Endothelial cell of umbilical vein (primary cell): Measurements from ENCODE around the gene TFDP2. TPM values are rescaled to one million over a fixed set of nuclear protein-coding genes. Genes with fewer than 3 reads are reported as not detected.

Experiments used
- BruUV-seq: library from RNA; stranded (reverse); fragments of 400-500 nt; replicated peaks from 2 replicates; lab custom pipeline; 2021; lab: Mats Ljungman, UMichigan
- CTCF ChIA-PET: fragments of 300-600, 350-600 bp; sonication (Branson Sonifier 250); formaldehyde crosslinking; loops from one replicate; lab custom pipeline; 2021; ENCODE audit warnings: antibody characterized with exemption, inconsistent platforms; lab: Charles Lee
- POLR2A ChIA-PET: fragments of 300-600, 350-600 bp; sonication (Branson Sonifier 250); formaldehyde crosslinking; loops from one replicate; lab custom pipeline; 2021; ENCODE audit warnings: antibody characterized with exemption, inconsistent platforms; lab: Charles Lee
- DNase-seq: peaks from one replicate; pipeline ENCODE4 v3.0.0-alpha.2; 2011; ENCODE audit warnings: low read depth, low spot score
- FAIRE-seq: peaks from 2 replicates; lab custom pipeline; 2011; peaks lifted over from hg19 to GRCh38; lab: Jason Lieb, UNC
- H2AFZ ChIP-seq: 2 replicates; pipeline ENCODE4 v1.6.0; 2012; ENCODE audit warnings: low read depth, low read length, control low read depth, inconsistent platforms
- H3K27ac ChIP-seq: 2 replicates; pipeline ENCODE4 v1.5.1; 2011; ENCODE audit warnings: low read depth, mild to moderate bottlenecking, control low read depth, low read length, moderate library complexity; ENCODE audit not compliant: insufficient read depth
- H3K27me3 ChIP-seq, 2 experiments: 2 replicates each; pipeline versions ENCODE4 v1.6.0 to v1.6.1; 2011; ENCODE audit warnings: low read length in 2 of 2, mixed read lengths in 1 of 2; ENCODE audit not compliant: control insufficient read depth in 2 of 2, insufficient read depth in 2 of 2
- H3K36me3 ChIP-seq, 2 experiments: 2 replicates in 1 of 2; 3 replicates in 1 of 2; pipeline ENCODE4 v1.5.1; 2011; ENCODE audit warnings: low read length in 2 of 2, mild to moderate bottlenecking in 1 of 2, moderate library complexity in 1 of 2; ENCODE audit not compliant: control insufficient read depth in 2 of 2, insufficient read depth in 2 of 2; ENCODE audit errors: extremely low read depth in 1 of 2
- H3K4me1 ChIP-seq: 3 replicates; pipeline ENCODE4 v1.5.1; 2011; ENCODE audit warnings: mild to moderate bottlenecking, low read length; ENCODE audit not compliant: control insufficient read depth, insufficient read depth; ENCODE audit errors: extremely low read depth
- H3K4me2 ChIP-seq: 2 replicates; pipeline ENCODE4 v1.6.1; 2011; ENCODE audit warnings: low read length, control low read depth, mixed read lengths; ENCODE audit not compliant: insufficient read depth
- H3K4me3 ChIP-seq, 3 experiments: fragments of 200-600 bp in 1 of 3; sonication (generic), shearing (Covaris generic) in 1 of 3; replicated peaks in 1 of 3; 2 replicates each; pipeline ENCODE4 v1.5.1; 2011 to 2016; ENCODE audit warnings: control low read depth in 3 of 3, low read length in 3 of 3, mild to moderate bottlenecking in 2 of 3, inconsistent platforms in 1 of 3, low read depth in 1 of 3, moderate library complexity in 1 of 3; ENCODE audit not compliant: insufficient read depth in 1 of 3
- H3K79me2 ChIP-seq: 2 replicates; pipeline ENCODE4 v1.6.0; 2012; ENCODE audit warnings: low read length, inconsistent platforms; ENCODE audit not compliant: control insufficient read depth, insufficient read depth
- H3K9ac ChIP-seq: replicated peaks from 2 replicates; pipeline ENCODE3; 2011; ENCODE audit warnings: low read length, control low read depth; ENCODE audit not compliant: insufficient read depth; ENCODE audit errors: extremely low read depth
- H3K9me1 ChIP-seq: replicated peaks from 3 replicates; pipeline ENCODE4 v1.6.0; 2011; ENCODE audit warnings: mild to moderate bottlenecking, low read length; ENCODE audit not compliant: control insufficient read depth, insufficient read depth; ENCODE audit errors: extremely low read depth
- H3K9me3 ChIP-seq: replicated peaks from 2 replicates; pipeline ENCODE4 v1.5.1; 2012; ENCODE audit warnings: low read length, inconsistent platforms; ENCODE audit not compliant: control insufficient read depth, insufficient read depth
- H4K20me1 ChIP-seq: replicated peaks from 2 replicates; pipeline ENCODE3; 2011; ENCODE audit warnings: mild to moderate bottlenecking, low read length; ENCODE audit not compliant: control insufficient read depth, insufficient read depth; ENCODE audit errors: extremely low read depth
- CTCF ChIP-seq, 2 donors: IDR thresholded peaks; 1 replicate in 1 of 2; 2 replicates in 1 of 2; pipeline ENCODE4 v1.5.1; 2011; ENCODE audit warnings: low read length in 2 of 2, mild to moderate bottlenecking in 2 of 2, moderate library complexity in 2 of 2, control low read depth in 1 of 2, inconsistent platforms in 1 of 2, low read depth in 1 of 2; ENCODE audit not compliant: insufficient read depth in 1 of 2; ENCODE audit errors: extremely low read depth in 1 of 2
- EZH2 ChIP-seq: IDR thresholded peaks from 2 replicates; pipeline ENCODE4 v1.6.1; 2012; ENCODE audit warnings: borderline replicate concordance, low read depth, mild to moderate bottlenecking, moderate library complexity, low read length, inconsistent platforms; ENCODE audit not compliant: severe bottlenecking
- GATA2 ChIP-seq: IDR thresholded peaks from 2 replicates; pipeline ENCODE4 v1.7.0; 2011; ENCODE audit warnings: low read depth, mild to moderate bottlenecking, moderate library complexity, mixed read lengths, low read length; ENCODE audit not compliant: insufficient read length, insufficient read depth
- JUN ChIP-seq: IDR thresholded peaks from 2 replicates; pipeline ENCODE4 v1.6.1; 2011; ENCODE audit warnings: borderline replicate concordance, low read depth; ENCODE audit not compliant: insufficient read length, insufficient read depth
- MYC ChIP-seq: IDR thresholded peaks from one replicate; pipeline ENCODE4 v1.6.1; 2011; ENCODE audit warnings: mild to moderate bottlenecking, low read depth, low read length
- POLR2A ChIP-seq: IDR thresholded peaks from 2 replicates; pipeline ENCODE4 v1.6.1; 2012; ENCODE audit warnings: low read depth, mild to moderate bottlenecking, control low read depth, low read length
- POLR2AphosphoS5 ChIP-seq: IDR thresholded peaks from 2 replicates; pipeline ENCODE4 v1.6.1; 2012; ENCODE audit warnings: low read depth, mild to moderate bottlenecking, control low read depth, low read length, moderate library complexity; ENCODE audit not compliant: insufficient read depth
- dilution Hi-C: fragments of 300-500 bp; cut with MboI; formaldehyde crosslinking; loops from one replicate; pipeline ENCODE4 v1.15.0; 2019; ENCODE audit warnings: low sequenced_read_pairs; ENCODE audit not compliant: extremely low pct_ligation_motif_present
- intact Hi-C: fragments of 100-400 bp; cut with micrococcal nuclease; formaldehyde crosslinking; loops from one replicate; pipeline ENCODE4 v1.10.0; 2022
- polyA plus RNA-seq, 4 experiments: library from polyadenylated mRNA; depleted of rRNA in 3 of 4; stranded (reverse) in 3 of 4; unstranded in 1 of 4; fragments of >200 nt; gene quantifications; 2 replicates each; pipeline versions ENCODE4 v1.2.1 to v1.2.3, GENCODE V29; 2011 to 2012; ENCODE audit warnings: missing spikeins in 1 of 4
- total RNA-seq: library from RNA; stranded (reverse); gene quantifications from 2 replicates; pipeline ENCODE4 v1.2.3, GENCODE V29; 2021
- TF ChIP-seq, protein P1 (sequence below): IDR thresholded peaks from 2 replicates; pipeline ENCODE4 v1.6.1; 2011; ENCODE audit not compliant: insufficient read depth, insufficient read length

The TFDP2 gene
- total and polyA plus RNA-seq, 2 donors (not counting 3 experiments of a cell fraction or from before 2014, with no cell fraction given) = 8.5 to 21.5 TPM

GRCh38 chr3:141994856-141995255 lies 154.5 kb downstream of the TFDP2 start:
- H3K4me1 ChIP-seq = no peaks in the 10 kb centered on the region
- intact Hi-C loops = loop anchor here (10.0 kb wide), 1 partner anchor 350 kb away; no protein-coding TSS in a partner anchor
- no peaks in the 10 kb centered on the region for H3K36me3 ChIP-seq
- no peak overlapping the region for H3K9ac ChIP-seq
- no peaks in the 10 kb centered on the region for H3K27me3 ChIP-seq
- H3K9me3 ChIP-seq = no peaks in the 10 kb centered on the region
- no peaks in the 10 kb centered on the region for H3K9me1 ChIP-seq
- BruUV-seq = no TSS peak
- no peak overlapping the region for H3K4me2 ChIP-seq
- no peaks in the 10 kb centered on the region for H3K79me2 ChIP-seq
- FAIRE-seq (no peak), DNase-seq (no peak)
- no peak overlapping the region for H3K27ac ChIP-seq
- TF ChIP-seq MYC (no peak), POLR2A (no peak), GATA2 (no peak), POLR2AphosphoS5 (no peak)
- no peaks in the 10 kb centered on the region for H4K20me1 ChIP-seq
- dilution Hi-C loops = no loop called here
- ChIA-PET POLR2A (no interaction called here), CTCF (no interaction called here)
- no peak overlapping the region for H3K4me3 ChIP-seq
- H2AFZ ChIP-seq = no peak overlapping the region

DNA sequence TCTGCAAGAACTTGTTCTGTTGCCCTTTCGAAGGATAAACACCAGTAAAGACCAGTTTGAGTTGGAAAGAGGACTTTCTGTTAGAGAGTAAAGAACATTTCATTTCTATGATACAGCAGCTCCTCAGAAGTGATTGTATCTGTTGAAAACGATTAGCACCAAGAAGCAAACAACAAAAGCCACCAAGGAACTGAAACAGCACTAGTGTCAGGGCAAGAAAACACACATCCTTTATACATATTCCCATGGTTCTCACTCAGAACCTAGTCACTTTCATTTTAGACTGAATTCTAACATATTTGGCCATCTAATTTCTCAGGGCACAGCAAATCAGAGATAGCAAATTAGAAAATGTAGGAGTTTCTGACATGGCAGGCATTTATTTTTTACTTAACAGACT lies 156.8 kb downstream of the TFDP2 start:
- POLR2A ChIA-PET = no interaction called here
- no peak for FAIRE-seq

More for the DNA sequence above, 156.8 kb downstream of the TFDP2 start:
- Histone ChIP-seq H3K9me1 (no peaks in the 10 kb centered on the region), H3K9me3 (no peaks in the 10 kb centered on the region), H3K79me2 (no peaks in the 10 kb centered on the region), H3K36me3 (no peaks in the 10 kb centered on the region), H2AFZ (no peak overlapping the region), H3K4me2 (no peak overlapping the region), H3K27ac (no peak overlapping the region), H3K9ac (no peak overlapping the region), H3K4me3 (no peak overlapping the region), H4K20me1 (no peaks in the 10 kb centered on the region), H3K27me3 (no peaks in the 10 kb centered on the region), H3K4me1 (no peaks in the 10 kb centered on the region)
- intact Hi-C loops = loop anchor here (10.0 kb wide), 1 partner anchor 348 kb away; no protein-coding TSS in a partner anchor
- CTCF ChIA-PET = no interaction called here
- no TSS peak for BruUV-seq
- DNase-seq = no peak
- dilution Hi-C loops = no loop called here
- TF ChIP-seq, protein P1, sequence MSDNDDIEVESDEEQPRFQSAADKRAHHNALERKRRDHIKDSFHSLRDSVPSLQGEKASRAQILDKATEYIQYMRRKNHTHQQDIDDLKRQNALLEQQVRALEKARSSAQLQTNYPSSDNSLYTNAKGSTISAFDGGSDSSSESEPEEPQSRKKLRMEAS = no peak
- TF ChIP-seq JUN (no peak), CTCF (IDR thresholded peaks at IDR 0.05; ENCODE audit: extremely low read depth in 1 of 2, insufficient read depth in 1 of 2, low read depth in 1 of 2, low read length in 2 of 2) (no peak), POLR2A (no peak), EZH2 (no peak), MYC (no peak)
